K562 (cell line): ENCODE results near the gene CYLC1.

ENCODE experiments used
- CAMTA2 ChIP-seq: fragments of 250-450 bp; sonication (Bioruptor Pico); conservative IDR thresholded peaks from 2 replicates; pipeline ENCODE4 v1.5.1; 2022
- CREB1 ChIP-seq, 2 experiments: sonication (generic) in 1 of 2; formaldehyde crosslinking in 1 of 2; IDR thresholded peaks; 2 replicates each; pipeline versions ENCODE4 v1.6.1 to v1.8.0; 2012 to 2022; ENCODE audit warnings: inconsistent platforms in 1 of 2, mild to moderate bottlenecking in 1 of 2, missing genetic modification reagents in 1 of 2, moderate library complexity in 1 of 2
- CTCF ChIP-seq, 3 experiments: IDR thresholded peaks in 2 of 3; conservative IDR thresholded peaks in 1 of 3; 2 replicates each; pipeline ENCODE4 v1.5.1; 2011 to 2012; ENCODE audit warnings: low read length in 3 of 3, mild to moderate bottlenecking in 3 of 3, control low read depth in 2 of 3, improper control_type of control experiment in 1 of 3, inconsistent platforms in 1 of 3, low read depth in 1 of 3, mixed read lengths in 1 of 3, moderate library complexity in 1 of 3; ENCODE audit not compliant: insufficient read depth in 2 of 3
- EGR1 ChIP-seq: fragments of 450-650 bp; conservative IDR thresholded peaks from 2 replicates; pipeline ENCODE4 v1.6.1; 2017; ENCODE audit warnings: mild to moderate bottlenecking
- FOXA1 ChIP-seq: fragments of 450-650 bp; IDR thresholded peaks from 2 replicates; pipeline ENCODE4 v1.6.1; 2016; ENCODE audit warnings: mild to moderate bottlenecking, borderline replicate concordance
- FOXJ3 ChIP-seq: sonication (generic); formaldehyde crosslinking; IDR thresholded peaks from 2 replicates; pipeline ENCODE4 v1.4.0; 2020; ENCODE audit warnings: mild to moderate bottlenecking, missing genetic modification reagents
- STAT6 ChIP-seq: sonication (generic); formaldehyde crosslinking; IDR thresholded peaks from 2 replicates; pipeline ENCODE4 v1.8.1; 2023; ENCODE audit warnings: mild to moderate bottlenecking, missing genetic modification reagents
- TAF1 ChIP-seq: IDR thresholded peaks from 2 replicates; pipeline ENCODE4 v1.6.1; 2011; ENCODE audit warnings: mild to moderate bottlenecking, low read length, moderate library complexity; ENCODE audit not compliant: insufficient read depth, control insufficient read depth, severe bottlenecking; ENCODE audit errors: extremely low read depth
- YY1 ChIP-seq, 3 experiments: IDR thresholded peaks; 2 replicates each; pipeline ENCODE4 v1.6.1; 2011; ENCODE audit warnings: low read length in 2 of 3, mild to moderate bottlenecking in 2 of 3, moderate library complexity in 2 of 3, borderline replicate concordance in 1 of 3, control low read depth in 1 of 3, low read depth in 1 of 3; ENCODE audit not compliant: insufficient read depth in 3 of 3, insufficient replicate concordance in 2 of 3, control insufficient read depth in 1 of 3, insufficient read length in 1 of 3; ENCODE audit errors: extremely low read depth in 1 of 3
- ZNF512 ChIP-seq: IDR thresholded peaks from 2 replicates; pipeline ENCODE4 v1.6.1; 2016; ENCODE audit warnings: missing genetic modification characterization, missing compliant biosample characterization

- TF ChIP-seq CTCF (IDR thresholded peaks at IDR 0.05 in 2 of 3, conservative IDR thresholded peaks at IDR 0.05 in 1 of 3; ENCODE audit: insufficient read depth in 2 of 3, low read depth in 1 of 3, low read length in 3 of 3) (no peak), EGR1 (no peak), CAMTA2 (CRISPR knock-in tag) (no peak), STAT6 (CRISPR knock-in tag) (no peak), FOXA1 (no peak), CREB1 (IDR thresholded peaks at IDR 0.05) (no peak), CREB1 (CRISPR knock-in tag; IDR thresholded peaks at IDR 0.05) (no peak), ZNF512 (tag) (no peak), TAF1 (no peak), FOXJ3 (no peak), YY1 (IDR thresholded peaks at IDR 0.05; ENCODE audit: borderline replicate concordance in 1 of 3, control insufficient read depth in 1 of 3, extremely low read depth in 1 of 3, insufficient read depth in 3 of 3, insufficient read length in 1 of 3, insufficient replicate concordance in 2 of 3, low read depth in 1 of 3, low read length in 2 of 3) (no peak)
These were observed 46.0 kb downstream of the CYLC1 start for GRCh38 chrX:83906921-83907320.
